NB4 (cell line): ENCODE results near the gene ADGRE1.

ENCODE experiments used
- DNase-seq: peaks from one replicate; pipeline ENCODE4 v3.0.0; 2010; ENCODE audit warnings: low read depth
- H3K4me3 ChIP-seq: one replicate; pipeline ENCODE4 v1.5.1; 2011; ENCODE audit warnings: mild to moderate bottlenecking, low read depth, low read length, moderate library complexity
- CTCF ChIP-seq: IDR thresholded peaks from one replicate; pipeline ENCODE4 v1.5.1; 2012; ENCODE audit warnings: low read depth, low read length
- MAX ChIP-seq: IDR thresholded peaks from 2 replicates; pipeline ENCODE4 v1.6.1; 2011; ENCODE audit warnings: low read depth, low read length
- MYC ChIP-seq: IDR thresholded peaks from 2 replicates; pipeline ENCODE4 v1.6.1; 2011; ENCODE audit warnings: low read depth, low read length
- POLR2A ChIP-seq: IDR thresholded peaks from 2 replicates; pipeline ENCODE4 v1.6.1; 2011; ENCODE audit warnings: mild to moderate bottlenecking; ENCODE audit not compliant: insufficient read length; ENCODE audit errors: extremely low read depth

Gene ADGRE1

GRCh38 chr19:6851359-6851758 lies 36.0 kb upstream of the ADGRE1 start:
- no peak for DNase-seq
- TF ChIP-seq CTCF, result no peak
- TF ChIP-seq MAX, result no peak
- TF ChIP-seq MYC, result no peak
- TF ChIP-seq POLR2A, result no peak
- H3K4me3 ChIP-seq, result no peak overlapping the region

GRCh38 chr19:6852001-6852400 lies 35.4 kb upstream of the ADGRE1 start:
- TF ChIP-seq POLR2A (no peak), MYC (no peak), MAX (no peak), CTCF (no peak)
- H3K4me3 ChIP-seq, result no peak overlapping the region
- no peak for DNase-seq

- TF ChIP-seq POLR2A (no peak), MYC (no peak), CTCF (no peak), MAX (no peak)
- no peak overlapping the region for H3K4me3 ChIP-seq
- no peak for DNase-seq
Observed at GRCh38 chr19:6853868-6854267, 33.5 kb upstream of the ADGRE1 start.

- no peak for DNase-seq
- H3K4me3 ChIP-seq, result no peak overlapping the region
- TF ChIP-seq MYC, result no peak
- TF ChIP-seq CTCF, result no peak
- TF ChIP-seq POLR2A, result no peak
- no peak for TF ChIP-seq MAX
Observed at GRCh38 chr19:6854758-6855157, 32.6 kb upstream of the ADGRE1 start.

GRCh38 chr19:6856749-6857372 lies 30.5 kb upstream of the ADGRE1 start:
- TF ChIP-seq CTCF (no peak), MYC (no peak), POLR2A (no peak), MAX (no peak)
- DNase-seq, result no peak
- H3K4me3 ChIP-seq, result no peak overlapping the region
